GM19438 (cell line): ENCODE data around the gene ENDOV.

ENCODE experiments used
- ATAC-seq: cut with Tn5 transposase; IDR thresholded peaks from one replicate; pipeline ENCODE4 v1.9.1; 2021; ENCODE audit warnings: low read depth; ENCODE audit not compliant: unreplicated experiment

ENDOV gene

GRCh38 chr17:80478487-80479245 lies 63.7 kb downstream of the ENDOV start:
- ATAC-seq, result no peak

- no peak for ATAC-seq
These were observed 64.2 kb downstream of the ENDOV start for GRCh38 chr17:80479246-80479566.

GRCh38 chr17:80480248-80480647 lies 65.3 kb downstream of the ENDOV start:
- ATAC-seq, result no peak

DNA sequence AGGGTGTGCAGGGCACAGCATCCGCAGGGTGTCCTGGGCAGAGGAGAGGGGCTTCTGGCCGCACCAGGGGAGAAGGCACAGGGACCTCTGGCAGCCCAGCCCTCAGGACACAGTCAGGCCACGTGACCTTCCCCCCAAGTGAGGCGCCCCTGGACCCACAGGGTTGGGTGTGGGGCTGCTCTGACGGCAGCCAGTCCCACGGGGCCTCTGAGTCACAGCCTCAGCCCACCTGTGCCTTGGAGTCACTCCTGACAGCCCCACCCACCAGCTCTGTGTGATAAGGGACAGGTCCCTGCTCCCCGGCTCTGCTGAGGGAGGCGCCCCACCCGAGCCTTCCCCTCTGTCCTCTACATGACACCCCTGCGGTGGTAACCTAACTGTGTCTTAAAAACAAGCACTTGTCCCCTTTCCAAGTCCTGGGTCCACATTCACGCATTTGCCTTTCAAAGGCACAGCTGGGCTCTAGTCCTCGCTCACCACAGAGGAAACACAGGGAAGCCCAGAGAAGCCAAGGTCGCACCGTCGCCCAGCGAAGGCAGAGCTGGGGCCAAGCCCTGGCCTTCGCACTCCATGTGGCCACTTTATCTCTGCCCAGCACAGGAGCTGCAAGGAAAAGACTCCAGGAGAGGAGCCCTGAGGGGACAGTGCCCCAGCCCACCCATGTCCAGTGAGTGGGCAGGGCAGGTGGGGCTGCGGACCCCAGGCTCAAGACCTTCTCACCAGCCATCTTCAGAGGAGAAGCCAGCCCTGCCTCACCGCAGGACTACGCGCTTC lies 66.5 kb downstream of the ENDOV start:
- ATAC-seq, result no peak

- no peak for ATAC-seq
These were observed 67.0 kb downstream of the ENDOV start for GRCh38 chr17:80482058-80482318.

DNA sequence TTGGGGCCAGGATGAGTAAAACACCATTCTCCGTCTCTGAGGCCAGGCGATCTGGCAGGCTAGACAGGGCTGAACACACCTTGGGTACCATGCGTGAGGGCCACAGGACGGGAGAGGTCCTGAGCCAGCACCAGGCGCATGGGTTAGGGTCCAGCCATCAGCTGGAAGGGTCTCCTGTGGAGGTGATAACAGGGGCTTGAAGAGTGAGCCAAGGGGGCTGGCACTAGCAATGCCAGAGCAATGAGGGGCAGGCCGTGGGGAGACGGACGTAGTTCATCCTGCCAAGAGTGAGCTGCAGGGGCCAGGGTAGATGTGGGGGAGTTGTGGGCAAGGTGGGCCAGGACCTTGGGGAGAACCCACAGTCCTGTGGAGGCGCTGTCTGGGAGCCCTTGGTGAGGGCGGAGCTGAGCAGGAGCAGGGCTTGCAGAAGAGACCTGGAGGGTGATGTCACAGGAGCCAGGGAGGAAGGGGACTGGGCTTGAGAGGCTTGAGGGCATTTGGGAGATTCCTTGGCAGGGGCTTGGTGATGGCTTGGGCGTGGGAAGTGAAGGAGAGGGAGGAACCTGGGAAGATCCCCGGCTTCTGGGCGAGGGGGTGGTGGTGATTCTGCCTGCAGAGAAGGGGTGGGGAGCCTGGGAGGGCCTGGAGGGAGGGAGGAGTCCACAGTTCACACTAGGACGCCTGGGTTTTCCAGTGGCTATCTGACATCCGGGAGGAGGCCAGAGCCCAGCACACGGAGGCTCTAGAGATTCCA lies 67.8 kb downstream of the ENDOV start:
- ATAC-seq, result no peak

- ATAC-seq, result no peak
These were observed 70.9 kb downstream of the ENDOV start for GRCh38 chr17:80485846-80486245.

DNA sequence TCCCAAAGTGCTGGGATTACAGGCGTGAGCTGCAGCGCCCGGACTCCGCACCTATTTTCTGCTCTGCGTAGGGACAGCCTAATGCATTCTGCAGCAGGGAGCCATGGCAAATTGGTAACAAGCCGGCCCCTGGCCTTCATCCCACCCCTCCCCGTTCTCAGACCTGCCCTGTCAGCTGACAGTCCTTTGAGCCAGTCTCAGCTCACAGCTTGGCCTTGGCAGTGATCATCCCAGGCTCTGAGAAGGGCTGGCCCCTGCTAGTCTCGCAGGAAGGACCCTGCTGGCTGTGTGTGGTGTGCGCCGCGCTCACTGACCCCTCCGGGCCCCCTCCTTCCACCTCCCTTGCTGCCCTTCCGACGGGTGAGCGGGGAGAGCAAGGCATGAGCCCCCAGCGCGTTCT lies 71.7 kb downstream of the ENDOV start:
- ATAC-seq, result no peak

- ATAC-seq, result no peak
These were observed 72.5 kb downstream of the ENDOV start for GRCh38 chr17:80487511-80487910.
